ENCODE data around the gene ACMSD.

Gene ACMSD

GRCh38 chr2:134932864-134933526 lies 94.6 kb downstream of the ACMSD start:
- no peak for DNase-seq
- Mint-ChIP-seq H3K9me3 (no peaks in the 10 kb centered on the region), H3K36me3 (ENCODE audit: low read depth) (peaks cover 45% of the 10 kb centered on the region), H3K27ac (peak overlapping the region; percentile 74), H3K4me3 (no peak overlapping the region), H3K4me1 (no peaks in the 10 kb centered on the region), H3K27me3 (ENCODE audit: low read depth, poor library complexity) (no peaks in the 10 kb centered on the region)
- no peak for TF ChIP-seq CTCF (IDR thresholded peaks at IDR 0.05)

DNA sequence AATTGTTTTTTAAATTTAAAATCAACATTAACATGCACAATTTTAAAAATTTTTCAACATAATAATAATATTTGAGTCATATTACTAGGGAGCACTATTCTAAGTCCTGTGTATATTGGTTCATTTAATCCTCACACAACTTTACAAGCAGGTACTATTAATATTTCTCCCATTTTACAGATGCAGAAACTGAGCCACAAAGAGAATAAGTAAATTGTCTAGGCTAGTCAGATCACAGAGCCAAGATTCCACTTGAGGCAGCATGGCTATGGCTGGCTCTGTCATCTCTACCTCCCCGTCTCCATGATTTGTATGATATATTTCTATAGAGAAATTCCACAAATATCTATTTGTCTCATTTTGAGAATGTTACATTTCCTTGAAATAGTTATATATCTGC lies 95.3 kb downstream of the ACMSD start:
- no peak for DNase-seq
- peaks cover 47% of the 10 kb centered on the region for H3K36me3 Mint-ChIP-seq (ENCODE audit: low read depth)
- no peak overlapping the region for H3K27ac Mint-ChIP-seq
- H3K4me3 Mint-ChIP-seq, result no peak overlapping the region
- no peaks in the 10 kb centered on the region for H3K9me3 Mint-ChIP-seq
- no peaks in the 10 kb centered on the region for H3K27me3 Mint-ChIP-seq (ENCODE audit: low read depth, poor library complexity)
- no peaks in the 10 kb centered on the region for H3K4me1 Mint-ChIP-seq
- TF ChIP-seq CTCF (IDR thresholded peaks at IDR 0.05), result no peak

DNA sequence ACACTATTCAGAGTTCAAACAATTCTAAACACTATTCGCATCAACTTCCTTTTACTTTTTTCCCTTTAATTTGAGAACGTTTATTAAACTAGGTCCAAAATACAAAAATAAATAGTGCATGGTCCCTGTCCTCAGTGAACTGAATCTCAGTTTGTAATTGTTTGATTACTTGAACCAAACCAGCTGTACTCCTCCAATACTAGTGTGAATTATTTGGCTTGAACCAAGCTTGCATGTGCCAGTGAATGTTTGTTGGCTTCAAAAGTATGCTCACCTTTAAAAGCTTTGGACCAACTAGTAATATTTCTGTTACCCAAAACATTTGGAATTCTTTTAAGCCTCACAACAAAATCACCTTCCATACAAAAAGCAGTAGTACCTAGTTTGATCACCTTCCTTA lies 95.7 kb downstream of the ACMSD start:
- peaks cover 50% of the 10 kb centered on the region for H3K36me3 Mint-ChIP-seq (ENCODE audit: low read depth)
- no peak overlapping the region for H3K4me3 Mint-ChIP-seq
- H3K27ac Mint-ChIP-seq, result peak overlapping the region; percentile 65
- no peak for TF ChIP-seq CTCF (IDR thresholded peaks at IDR 0.05)
- H3K27me3 Mint-ChIP-seq (ENCODE audit: low read depth, poor library complexity), result no peaks in the 10 kb centered on the region
- DNase-seq, result no peak
- no peaks in the 10 kb centered on the region for H3K9me3 Mint-ChIP-seq
- no peaks in the 10 kb centered on the region for H3K4me1 Mint-ChIP-seq

- Mint-ChIP-seq H3K27ac (peak overlapping the region; percentile 65), H3K27me3 (ENCODE audit: low read depth, poor library complexity) (no peaks in the 10 kb centered on the region), H3K4me1 (no peaks in the 10 kb centered on the region), H3K9me3 (no peaks in the 10 kb centered on the region), H3K36me3 (ENCODE audit: low read depth) (peaks cover 54% of the 10 kb centered on the region), H3K4me3 (no peak overlapping the region)
- TF ChIP-seq CTCF (IDR thresholded peaks at IDR 0.05), result no peak
- DNase-seq, result no peak
These were observed 96.2 kb downstream of the ACMSD start for GRCh38 chr2:134934641-134935040.

GRCh38 chr2:134936691-134937090 lies 98.3 kb downstream of the ACMSD start:
- H3K27me3 Mint-ChIP-seq (ENCODE audit: low read depth, poor library complexity), result no peaks in the 10 kb centered on the region

More at GRCh38 chr2:134936691-134937090, 98.3 kb downstream of the ACMSD start:
- no peaks in the 10 kb centered on the region for H3K9me3 Mint-ChIP-seq
- no peak for DNase-seq
- no peak overlapping the region for H3K4me3 Mint-ChIP-seq
- H3K36me3 Mint-ChIP-seq (ENCODE audit: low read depth), result peaks cover 51% of the 10 kb centered on the region
- TF ChIP-seq CTCF (IDR thresholded peaks at IDR 0.05), result no peak
- no peaks in the 10 kb centered on the region for H3K4me1 Mint-ChIP-seq
- H3K27ac Mint-ChIP-seq, result peak overlapping the region; percentile 57

Measured in nephron progenitor cell (in vitro differentiated cells).